IPS-NIHi7 (cell line): ENCODE results near the gene ANKRD63.

ENCODE experiments used
- DNase-seq: peaks from one replicate; pipeline ENCODE4 v3.0.0; 2012; ENCODE audit warnings: mixed read lengths; ENCODE audit errors: extremely low spot score

ANKRD63 gene

DNA sequence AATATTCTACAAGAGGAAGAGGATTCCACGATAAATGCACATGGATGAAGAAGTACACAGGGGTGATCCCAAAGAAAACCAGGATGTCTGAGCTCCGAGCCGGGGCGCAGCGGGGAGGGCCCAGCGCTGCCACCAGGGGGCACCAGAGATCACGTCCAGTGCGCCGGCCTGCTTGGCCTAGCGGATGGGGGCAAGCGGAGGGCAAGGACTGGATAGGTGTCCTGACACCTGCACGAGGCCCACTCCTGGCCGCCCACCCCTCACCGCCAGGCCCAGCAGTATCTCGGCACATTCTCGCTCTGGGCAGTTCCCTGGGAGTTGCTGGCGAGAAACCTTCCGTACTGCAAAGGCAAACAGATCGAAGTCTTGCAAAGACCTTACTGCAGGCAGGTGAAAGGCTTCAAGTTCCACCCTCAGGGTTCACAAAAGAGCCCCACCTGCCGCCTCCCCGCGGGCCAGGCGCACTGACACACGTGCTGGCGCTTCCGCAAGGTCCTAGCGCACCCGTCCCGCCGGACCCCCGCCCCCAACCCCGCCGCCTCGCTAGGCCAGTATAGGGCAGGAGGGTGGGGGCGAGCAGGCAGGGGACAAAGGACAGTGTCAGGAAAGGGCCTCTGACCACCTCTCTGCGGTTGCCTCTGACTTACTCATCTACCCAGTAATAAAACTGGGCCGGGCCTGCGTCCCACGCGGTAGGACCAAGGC lies 3.3 kb downstream of the ANKRD63 start:
- DNase-seq, result peak; percentile 82

DNA sequence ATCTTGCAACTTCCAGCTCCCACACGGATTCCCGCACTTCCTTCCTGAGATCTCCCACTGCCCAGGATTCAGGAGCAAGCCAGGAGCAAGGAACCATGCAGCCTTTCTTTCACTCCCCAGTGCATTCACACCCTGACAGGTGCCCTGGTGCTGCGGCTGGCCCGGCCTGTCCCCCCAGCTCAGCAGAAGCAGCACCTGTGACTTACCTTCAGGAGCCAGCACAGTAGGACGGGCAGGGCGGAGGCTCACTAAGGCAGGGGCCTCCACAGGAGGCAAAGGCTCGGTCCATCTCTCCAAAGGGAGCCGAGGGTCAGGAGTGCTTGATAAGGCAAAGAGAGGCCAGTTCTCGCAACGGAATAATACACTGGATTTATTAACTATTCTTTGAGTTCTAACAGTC lies 4.8 kb downstream of the ANKRD63 start:
- DNase-seq, result no peak

DNA sequence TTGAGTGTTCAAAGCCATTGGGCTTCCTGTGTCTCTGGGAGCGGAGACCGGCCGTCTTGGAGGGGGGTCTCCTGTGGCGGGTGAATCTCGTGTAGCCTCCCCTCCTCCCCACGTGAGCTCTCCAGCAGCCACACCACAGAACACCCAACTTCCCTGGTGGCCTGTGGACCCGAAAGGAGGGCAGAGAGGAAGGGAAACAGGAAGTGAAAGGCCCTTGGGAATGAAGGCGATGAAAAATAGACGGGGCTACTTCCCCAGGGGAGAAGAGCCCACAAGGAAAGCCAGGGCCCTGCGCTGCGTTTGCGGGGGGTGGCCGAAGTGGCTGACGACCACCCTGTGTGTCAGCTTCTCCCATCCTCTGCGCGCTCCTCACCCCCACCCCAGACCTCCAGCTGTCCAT lies 5.4 kb downstream of the ANKRD63 start:
- DNase-seq, result no peak

DNA sequence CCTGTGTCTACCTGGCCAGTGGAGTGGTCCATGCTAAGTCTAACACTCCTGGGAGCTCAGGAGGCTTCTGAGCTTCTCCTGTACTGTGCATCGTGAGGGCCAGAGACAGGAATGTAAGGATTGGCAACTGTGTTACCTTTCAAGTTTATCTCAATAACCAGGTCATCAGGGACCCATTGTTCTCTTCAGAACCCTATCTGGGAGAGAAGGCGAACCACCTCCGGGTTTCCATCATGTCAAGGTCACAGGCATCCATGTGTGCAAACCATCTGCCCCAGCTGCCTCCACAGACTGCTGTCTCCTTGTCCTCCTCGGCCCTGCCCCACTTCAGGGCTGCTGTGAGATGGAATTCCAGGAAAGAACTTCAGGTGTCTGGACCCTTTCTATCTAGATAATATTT lies 5.9 kb downstream of the ANKRD63 start:
- DNase-seq, result no peak

DNA sequence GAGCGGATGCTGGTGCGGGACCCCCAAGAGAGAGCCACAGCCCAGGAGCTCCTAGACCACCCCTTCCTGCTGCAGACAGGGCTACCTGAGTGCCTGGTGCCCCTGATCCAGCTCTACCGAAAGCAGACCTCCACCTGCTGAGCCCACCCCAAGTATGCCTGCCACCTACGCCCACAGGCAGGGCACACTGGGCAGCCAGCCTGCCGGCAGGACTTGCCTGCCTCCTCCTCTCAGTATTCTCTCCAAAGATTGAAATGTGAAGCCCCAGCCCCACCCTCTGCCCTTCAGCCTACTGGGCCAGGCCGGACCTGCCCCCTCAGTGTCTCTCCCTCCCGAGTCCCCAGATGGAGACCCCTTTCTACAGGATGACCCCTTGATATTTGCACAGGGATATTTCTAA lies 6.9 kb downstream of the ANKRD63 start:
- DNase-seq, result no peak

DNA sequence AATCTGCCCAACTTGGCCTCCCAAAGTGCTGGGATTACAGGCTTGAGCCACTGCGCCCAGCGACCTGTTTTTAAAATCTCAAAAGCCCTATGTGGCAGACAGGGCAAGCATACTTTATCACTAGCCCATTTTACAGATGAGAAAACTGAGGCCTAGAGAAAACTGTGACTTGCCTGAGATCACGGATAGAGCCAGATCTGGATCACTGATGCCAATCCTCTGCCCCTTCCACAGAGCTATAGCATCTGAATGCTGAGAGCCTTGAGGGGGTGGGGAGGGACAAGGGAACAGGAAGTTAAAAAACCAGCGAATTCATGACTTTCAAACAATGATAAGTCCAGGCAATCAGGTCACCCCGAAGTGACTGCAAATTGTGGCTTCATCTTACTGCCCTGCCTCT lies 7.3 kb downstream of the ANKRD63 start:
- DNase-seq, result no peak

DNA sequence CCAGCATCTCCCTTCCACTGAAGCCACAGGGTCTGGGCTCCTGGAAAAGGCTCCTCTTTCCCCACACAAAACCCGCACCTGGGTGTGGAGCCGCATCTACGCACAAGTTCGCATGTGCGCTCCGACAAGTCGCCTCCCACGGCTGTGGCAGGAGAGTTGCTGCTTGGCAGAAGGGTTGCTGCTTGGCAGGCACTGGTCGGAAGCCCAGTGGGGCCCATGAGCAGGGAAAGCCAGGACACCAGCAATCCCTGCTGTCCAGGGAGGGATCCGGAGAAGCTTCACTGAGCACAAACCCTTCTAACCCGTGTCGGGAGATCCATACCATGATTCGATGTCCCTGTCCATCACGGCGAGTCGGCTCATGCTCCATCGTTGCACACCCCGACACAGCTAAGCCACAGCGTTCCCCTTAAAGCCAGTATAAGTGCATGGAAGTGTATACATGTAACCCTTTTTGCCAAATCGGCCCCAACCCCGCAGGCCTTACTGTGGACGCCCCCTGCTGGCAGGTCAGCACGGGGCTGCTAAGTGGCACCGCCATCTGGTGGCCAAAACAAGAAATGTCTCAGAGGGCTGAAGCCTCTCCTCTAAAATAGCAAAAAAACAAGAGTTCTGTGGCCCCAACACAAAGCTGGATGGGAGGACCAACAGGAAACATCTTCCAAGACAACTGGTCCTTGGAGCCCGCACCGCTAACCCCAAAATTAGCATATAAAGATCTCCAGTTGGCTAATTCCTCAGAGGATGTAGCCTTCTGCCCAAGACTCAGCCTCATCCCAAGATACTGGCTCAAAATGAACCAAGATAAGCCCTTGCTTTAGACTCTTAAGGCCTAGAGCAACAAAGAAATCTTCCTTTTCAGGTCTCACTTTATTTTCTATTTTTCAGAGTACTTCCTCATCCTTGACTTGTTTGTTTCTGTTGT lies 8.3 kb downstream of the ANKRD63 start:
- DNase-seq, result peak; percentile 78

DNA sequence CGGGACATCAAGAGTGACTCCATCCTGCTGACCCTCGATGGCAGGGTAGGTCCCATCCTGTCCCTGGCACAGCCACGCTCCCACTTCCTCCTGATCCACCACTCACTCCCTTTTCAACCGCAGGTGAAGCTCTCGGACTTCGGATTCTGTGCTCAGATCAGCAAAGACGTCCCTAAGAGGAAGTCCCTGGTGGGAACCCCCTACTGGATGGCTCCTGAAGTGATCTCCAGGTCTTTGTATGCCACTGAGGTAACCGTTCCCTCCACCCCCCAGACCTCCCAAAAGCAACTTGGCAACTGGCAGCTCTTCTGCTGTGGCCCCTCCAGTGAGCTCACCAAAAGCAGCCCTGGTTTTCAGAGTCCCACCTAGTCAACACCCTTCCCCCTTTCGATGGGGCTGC lies 9.4 kb downstream of the ANKRD63 start:
- no peak for DNase-seq

DNA sequence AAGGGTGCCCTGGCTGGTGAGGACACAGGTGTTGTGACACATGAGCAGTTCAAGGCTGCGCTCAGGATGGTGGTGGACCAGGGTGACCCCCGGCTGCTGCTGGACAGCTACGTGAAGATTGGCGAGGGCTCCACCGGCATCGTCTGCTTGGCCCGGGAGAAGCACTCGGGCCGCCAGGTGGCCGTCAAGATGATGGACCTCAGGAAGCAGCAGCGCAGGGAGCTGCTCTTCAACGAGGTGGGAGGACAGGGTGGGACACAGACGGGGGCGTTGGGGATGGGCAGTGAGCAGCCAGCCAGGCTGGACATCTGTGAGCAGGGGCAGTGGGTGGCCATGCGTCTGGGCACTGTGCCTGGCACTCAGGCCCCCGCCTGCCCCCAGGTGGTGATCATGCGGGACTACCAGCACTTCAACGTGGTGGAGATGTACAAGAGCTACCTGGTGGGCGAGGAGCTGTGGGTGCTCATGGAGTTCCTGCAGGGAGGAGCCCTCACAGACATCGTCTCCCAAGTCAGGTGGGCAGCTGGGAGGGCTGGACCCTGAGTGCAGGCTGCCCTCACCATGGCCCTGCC lies 10.3 kb downstream of the ANKRD63 start:
- no peak for DNase-seq

DNA sequence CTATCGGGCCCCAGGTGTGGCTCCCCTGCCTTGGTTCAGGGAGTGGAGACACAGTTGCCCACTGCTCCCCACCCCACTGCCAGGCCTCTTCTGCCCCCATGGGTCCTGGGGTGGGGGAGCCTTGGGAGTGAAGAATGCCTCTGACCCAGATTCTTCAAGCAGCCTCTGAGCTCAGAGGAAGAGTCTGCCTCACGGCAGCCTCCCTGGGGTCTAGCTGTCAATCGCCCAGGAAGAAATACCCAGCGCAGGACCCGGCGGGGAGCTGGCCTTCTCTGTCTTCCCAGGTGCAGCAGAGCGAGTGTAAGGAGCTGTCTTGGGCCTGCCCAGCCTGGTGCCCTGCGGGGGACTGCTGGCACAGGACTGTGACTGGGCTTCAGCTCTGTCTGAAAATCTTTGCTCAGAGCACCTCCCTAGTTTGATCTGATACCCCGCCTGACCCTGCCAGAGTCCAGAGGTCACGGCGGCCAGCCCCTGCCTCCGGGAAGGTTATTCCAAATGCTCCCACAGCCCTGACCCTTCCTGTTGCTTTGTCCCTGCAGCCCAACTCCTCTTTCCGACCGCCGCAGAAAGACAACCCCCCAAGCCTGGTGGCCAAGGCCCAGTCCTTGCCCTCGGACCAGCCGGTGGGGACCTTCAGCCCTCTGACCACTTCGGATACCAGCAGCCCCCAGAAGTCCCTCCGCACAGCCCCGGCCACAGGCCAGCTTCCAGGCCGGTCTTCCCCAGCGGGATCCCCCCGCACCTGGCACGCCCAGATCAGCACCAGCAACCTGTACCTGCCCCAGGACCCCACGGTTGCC lies 11.0 kb downstream of the ANKRD63 start:
- DNase-seq, result no peak

DNA sequence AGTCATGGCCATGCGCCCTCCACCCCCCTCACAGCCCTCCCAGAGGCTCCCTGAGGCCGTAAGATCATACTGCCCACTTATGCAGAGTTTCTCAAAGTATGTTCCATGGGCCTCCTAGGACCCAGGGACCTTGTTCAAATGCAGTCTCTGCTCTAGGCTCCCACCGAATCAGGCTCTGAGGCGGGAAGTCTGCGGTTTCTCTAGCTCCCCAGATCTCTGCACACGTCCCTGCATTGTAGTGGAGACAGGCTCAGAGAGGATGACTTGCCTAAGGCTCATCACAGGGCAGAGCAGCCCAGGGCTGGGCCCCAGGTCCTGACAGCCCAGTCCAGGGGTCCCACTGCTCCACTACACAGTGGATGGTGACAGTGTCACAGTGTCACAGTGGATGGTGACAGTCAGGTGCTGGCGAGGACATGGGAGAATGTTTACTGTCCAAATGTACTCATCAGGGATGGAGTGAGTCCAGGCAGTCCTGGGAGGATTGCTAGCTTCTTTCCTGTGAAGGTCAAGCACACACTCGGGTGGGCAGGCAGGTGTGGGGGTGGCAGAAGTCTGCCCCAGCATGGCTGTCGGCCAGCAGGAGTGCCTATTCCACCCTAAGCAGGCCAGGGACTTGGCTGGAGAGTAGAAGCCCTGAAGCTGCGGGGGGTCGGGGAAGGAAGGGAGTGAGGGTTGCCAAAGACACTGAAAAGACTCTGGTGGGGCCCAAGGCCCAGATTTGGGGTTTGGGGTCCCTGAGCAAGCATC lies 12.4 kb downstream of the ANKRD63 start:
- no peak for DNase-seq

DNA sequence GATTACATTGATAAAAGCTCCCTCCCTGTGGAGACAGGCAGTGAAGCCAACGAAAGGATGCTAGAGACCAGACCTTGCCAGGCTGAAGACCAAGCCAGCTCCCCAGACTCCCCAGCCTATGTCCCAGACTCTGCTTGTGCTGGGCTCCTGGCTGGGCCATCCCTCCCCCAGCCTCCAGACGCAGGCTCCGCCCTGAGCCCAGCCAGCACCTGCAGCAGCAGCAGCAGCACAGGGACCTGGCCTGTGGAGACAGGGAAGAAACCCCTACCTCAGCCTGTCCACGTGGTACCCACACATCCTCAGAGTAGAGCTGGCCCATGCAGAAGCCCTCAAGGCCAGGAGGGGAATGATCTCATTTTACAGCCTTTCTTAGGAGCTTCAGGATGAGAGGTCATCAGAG lies 13.3 kb downstream of the ANKRD63 start:
- no peak for DNase-seq

DNA sequence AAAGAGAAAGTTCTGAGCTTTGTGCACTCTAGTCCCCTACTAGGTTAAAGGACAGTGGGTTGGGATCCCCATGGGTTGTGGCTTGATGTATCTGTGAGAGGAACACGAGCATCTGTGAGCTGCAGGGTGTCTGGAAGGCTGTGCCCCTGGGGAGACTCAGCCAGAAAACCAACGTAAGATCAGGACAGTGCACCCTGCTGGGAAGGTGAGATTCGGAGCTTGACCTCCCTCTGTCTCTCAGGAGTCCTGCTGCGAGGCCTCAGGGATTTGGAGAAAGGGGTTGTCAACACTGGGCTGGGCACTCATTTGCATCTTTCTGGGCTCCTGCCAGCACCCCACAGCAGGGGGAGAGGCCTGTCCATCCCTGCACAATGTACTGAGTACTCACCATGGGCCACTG lies 15.2 kb downstream of the ANKRD63 start:
- no peak for DNase-seq

DNA sequence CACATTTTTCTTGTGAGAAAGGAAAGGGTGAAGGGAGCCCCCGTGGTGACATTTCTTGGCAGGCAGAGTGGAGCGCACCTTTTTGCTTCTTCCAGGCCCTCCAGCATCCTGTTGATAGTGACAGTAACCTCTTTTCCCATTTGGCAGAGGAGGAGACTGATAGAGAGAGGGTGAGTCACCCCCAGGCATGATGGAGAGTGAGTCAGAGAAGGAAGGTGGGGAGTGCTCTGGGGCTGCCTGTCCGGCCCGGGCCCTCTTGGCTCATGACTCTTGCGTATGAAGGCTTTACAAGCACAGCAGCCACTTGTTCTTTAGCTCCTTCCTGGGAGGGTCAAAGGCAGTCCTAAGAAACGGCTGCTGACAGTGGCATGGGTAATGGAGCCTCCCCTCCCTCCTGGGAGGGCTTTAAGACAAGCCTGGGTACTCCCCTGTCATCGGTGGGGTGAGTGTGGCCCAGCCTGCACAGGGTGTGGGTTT lies 16.0 kb downstream of the ANKRD63 start:
- DNase-seq, result peak; percentile 54

DNA sequence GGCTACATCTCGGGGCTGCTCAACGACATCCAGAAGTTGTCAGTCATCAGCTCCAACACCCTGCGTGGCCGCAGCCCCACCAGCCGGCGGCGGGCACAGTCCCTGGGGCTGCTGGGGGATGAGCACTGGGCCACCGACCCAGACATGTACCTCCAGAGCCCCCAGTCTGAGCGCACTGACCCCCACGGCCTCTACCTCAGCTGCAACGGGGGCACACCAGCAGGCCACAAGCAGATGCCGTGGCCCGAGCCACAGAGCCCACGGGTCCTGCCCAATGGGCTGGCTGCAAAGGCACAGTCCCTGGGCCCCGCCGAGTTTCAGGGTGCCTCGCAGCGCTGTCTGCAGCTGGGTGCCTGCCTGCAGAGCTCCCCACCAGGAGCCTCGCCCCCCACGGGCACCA lies 17.0 kb downstream of the ANKRD63 start:
- no peak for DNase-seq

DNA sequence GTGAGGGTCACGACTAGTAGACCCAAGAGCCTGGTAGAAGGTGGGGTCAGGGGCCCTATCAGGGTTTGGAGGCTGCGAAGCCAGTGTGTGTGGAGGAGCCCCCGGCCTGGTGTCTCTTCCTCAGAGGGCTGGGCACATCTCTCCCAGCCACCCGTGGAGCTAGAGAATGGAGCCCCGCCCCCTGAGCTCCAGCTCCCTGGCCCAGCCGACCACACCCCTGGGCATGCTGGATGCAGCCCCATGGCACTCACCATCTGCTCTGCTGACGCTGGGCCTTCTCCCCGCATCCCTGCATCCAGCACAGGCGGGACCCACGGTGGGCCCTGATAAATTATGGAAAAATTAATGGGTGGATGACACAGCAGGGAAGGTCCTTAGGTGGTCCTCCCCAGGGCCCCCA lies 17.5 kb downstream of the ANKRD63 start:
- no peak for DNase-seq

DNA sequence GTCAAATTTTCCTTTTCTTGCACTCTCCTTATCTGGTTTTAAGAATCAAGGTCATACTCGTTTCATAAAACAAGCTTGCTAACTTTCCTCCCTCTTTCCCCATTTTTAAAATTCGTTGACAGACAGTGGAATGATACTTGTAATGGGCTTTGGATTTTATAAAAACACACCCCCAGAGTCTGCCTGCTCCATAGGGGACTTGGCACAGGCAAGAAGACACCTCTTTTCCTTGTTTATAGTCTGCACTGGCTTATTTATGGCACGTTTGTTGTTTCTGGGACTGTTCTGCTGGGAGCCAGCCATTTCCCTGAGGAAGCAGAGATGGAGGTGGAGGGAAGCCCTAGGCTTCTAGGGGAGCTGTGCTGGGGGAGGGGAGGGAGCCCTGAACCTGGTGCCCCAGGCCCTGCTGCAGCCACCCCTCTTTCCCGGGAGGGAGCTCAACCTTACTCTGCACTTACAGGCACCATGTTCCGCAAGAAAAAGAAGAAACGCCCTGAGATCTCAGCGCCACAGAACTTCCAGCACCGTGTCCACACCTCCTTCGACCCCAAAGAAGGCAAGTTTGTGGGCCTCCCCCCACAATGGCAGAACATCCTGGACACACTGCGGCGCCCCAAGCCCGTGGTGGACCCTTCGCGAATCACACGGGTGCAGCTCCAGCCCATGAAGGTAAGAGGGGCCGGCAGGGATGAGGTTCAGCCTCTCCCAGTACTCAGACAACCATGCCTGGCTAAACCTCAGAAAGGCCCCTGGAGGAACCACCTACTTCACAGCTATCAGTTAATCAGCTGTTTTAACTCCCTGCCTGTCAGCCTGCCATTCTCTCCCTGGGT lies 18.3 kb downstream of the ANKRD63 start:
- no peak for DNase-seq

DNA sequence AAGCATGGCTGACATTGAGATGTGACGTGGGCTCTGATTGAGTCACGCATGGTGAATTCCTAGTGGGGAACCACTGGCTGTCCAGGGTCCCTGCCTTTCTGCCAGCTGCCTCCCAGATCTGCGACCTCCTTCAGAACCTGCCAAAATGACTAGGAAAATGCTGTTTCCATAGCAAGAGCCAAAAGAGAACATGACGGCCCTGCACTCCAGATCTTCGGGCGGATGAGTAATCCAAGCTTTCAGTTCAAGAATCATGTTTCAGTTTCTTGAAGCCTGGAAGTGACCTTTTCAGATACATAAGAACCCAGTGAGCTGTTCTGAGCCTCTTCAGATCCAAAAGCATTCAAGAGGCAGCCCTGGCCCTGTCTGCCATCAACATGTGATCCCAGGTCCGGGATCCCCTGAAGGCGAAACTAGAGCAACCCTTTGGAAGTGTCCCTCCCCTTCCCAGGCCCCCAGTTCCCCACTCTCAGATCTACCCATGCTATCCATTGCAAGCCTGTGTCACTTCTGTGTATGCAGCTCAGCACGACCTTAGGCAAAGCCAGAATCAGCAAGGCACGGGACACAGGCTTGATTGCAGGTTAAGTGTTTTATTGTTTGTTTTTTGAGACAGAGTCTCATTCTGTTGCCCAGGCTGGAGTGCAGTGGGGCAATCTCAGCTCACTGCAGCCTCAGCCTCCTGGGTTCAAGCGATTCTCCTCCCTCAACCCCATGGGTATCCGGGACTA lies 19.7 kb downstream of the ANKRD63 start:
- DNase-seq, result no peak

DNA sequence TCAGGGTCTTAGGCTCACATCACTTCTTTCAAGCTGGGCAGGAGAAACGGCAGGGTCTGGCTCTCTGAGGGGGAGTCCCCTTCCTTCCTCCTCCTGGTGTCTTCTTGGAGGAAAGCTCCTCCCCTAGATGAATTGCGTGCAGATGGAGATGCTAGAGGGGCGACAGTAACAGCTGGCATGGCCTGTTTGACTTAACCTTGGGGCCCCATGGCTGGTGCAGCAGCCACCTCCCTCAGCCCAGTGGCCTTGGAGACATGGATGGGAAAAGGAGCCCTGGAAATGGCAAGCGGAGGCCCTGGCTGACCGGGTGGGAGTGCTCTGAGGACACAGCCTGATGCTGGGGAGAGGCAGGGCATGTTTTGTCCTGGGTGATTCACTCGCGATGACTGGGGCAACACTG lies 23.8 kb downstream of the ANKRD63 start:
- DNase-seq, result no peak

DNA sequence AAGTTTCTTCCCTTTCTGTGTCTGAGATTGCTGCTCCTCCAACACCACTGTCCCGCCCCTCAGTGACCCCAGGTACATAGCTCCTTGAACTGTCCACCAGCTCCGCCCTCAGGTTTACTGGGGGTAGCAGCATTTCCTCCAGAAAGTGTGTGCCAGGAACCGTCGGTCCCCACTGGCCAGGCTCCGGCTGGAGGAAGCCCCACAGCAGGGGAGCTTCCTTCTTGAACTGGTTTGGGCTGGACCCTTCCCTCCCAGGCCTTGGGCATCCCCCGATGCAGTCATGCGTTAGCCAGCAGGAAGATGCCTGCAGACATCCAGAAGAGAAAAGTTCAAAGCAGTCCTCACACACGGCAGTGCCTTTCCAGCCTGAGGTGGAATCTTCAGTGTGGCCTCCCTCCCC lies 24.3 kb downstream of the ANKRD63 start:
- DNase-seq, result peak; percentile 59
